T-helper 2 cell (primary cell): ENCODE measurements around the gene DNMT3A.
"Not testable (repeated sequence)": the region's sequence is repeated elsewhere in the genome, so short reads cannot be mapped to it uniquely, and the experiment has no call there.

Experiments used
- DNase-seq, 5 experiments: peaks; one replicate each; pipeline versions ENCODE4 v3.0.0 to v3.0.0-alpha.2; 2012 to 2022

Gene DNMT3A

DNA sequence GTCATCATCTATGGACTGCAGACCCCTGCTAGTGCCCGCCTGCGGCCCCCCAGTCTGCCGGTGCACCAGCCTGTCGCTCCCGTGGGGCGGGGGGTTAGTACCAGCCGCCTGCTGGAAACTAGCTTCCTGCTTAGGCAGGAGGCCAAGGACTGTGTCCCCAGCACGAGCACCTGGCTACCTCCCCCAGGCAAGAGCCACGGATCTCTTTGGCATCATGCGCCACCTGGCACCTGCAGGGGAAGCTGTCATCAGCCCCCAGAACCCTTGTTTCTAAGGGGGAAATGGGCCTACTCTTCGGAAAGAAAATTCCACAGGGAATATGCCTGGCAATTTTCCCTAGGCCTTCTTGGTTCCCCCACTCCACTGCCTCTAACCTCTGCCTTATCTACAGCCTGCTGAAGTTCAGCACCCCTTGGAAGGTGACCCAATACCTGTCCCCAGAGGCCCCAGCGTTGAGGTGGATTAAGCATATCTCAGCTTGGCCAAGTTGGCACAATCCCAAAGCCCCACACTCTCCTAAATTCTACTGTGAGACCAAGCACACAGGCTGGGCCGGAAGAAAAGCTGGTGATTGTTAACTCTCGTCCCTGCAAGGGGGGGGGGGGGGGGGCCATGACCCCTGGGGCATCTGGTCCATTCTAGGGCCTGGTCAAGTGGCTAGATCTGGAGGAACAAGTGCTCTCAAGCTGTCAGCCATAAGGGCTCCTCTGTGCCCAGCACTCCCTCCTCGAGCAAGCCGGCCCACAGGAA lies 111.4 kb downstream of the DNMT3A start:
- DNase-seq = no peak

DNA sequence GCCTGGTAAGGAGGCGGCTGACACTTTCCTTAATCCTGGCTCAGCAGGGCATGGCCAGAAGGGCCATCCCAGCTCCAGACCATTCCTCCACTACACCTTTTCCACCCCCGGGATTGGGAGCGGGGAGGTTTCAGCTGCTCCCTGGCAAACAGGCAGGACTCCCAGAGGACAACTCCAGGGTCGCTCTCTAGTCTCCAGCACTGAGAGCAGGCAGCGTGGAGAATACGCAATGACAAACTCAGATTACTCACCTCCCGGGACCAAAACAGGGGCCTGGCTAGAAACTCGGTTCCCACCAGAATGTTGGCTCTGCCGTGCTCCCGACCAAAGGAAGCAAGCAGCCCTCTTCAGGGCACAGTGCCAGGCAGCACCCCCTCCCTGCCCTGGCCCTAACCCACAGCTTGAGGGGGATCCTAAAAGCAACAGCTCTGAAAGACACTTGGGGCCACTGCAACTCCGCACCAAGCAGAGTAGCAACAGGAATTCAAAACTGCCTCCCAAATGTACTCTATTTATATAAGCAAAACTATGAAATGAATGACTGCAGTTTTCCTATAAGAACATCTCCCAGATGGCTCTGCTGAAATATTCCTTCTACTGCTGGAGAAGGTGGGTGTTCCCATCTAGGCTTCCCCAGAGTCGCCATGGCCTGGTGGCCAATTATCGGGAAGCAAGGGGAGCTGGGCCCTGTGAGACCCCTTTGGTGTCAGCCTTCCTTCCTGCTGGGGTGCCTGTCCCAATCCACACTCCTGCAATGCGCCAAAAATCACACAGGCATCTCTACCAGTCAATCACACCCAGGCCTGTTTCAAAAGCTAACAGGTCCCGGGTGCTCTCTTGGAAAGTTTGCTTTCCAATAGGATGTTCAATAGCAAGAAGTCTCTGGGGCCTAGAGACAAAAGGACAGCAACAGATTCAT lies 112.2 kb downstream of the DNMT3A start:
- DNase-seq = no peak

DNA sequence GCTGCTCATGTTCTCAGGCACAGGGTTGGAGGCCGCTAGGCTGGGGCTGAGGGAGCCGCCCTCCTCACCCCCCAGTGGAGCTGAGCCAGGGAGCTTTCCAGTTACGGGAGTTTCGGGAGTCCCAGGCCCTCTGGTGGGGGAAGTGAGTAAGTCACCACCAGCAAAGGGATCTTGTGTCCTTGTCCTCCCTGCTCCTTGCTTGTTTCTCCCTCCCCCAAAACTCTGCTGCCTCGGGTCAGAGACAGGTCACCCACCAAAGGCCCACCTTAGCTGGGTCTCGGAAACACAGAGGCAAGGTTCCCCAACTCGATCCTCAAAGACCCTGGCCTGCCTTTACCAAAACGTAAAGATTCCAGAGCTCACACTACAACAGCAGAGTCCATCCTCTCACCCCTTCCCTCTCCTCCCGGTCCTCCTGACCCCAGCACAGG lies 112.9 kb downstream of the DNMT3A start:
- peak in 1 of 5 experiments; percentile 24 for DNase-seq

DNA sequence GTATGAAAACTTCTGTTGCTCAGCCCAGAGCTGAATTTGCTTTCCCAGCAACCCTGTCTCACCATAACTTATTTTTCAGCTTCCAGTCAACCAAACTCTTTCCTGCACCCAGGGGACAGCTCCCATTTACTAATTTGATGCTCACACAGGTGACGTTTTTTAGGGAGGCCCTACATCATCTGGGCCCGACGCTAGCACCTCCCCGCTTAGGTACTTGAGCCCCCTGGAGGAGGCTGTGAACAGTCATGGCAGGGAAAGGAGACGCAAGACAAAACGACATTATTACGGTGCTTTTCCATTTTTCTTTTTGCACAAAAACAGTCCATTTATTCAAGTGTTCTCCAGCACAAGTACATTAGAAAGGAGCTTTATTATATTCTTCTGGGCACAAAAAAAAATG lies 114.1 kb downstream of the DNMT3A start:
- DNase-seq = no peak

DNA sequence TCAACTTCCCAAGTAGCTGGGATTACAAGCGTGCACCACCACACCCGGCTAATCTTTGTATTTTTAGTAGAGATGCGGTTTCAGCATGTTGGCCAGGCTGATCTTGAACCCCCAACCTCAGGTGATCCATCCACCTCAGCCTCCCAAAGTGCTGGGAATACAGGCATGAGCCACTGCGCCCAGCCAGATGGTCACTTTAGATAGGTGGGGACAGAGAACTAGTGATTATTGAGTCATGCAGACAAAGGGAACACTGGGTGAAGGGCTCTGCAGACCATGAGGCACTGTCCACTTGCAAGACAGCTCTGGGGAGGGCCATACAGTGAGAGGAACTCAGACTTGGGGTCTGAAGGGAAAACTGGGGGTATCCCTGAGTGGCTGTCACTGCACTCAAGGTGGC lies 114.9 kb downstream of the DNMT3A start:
- no peak for DNase-seq

DNA sequence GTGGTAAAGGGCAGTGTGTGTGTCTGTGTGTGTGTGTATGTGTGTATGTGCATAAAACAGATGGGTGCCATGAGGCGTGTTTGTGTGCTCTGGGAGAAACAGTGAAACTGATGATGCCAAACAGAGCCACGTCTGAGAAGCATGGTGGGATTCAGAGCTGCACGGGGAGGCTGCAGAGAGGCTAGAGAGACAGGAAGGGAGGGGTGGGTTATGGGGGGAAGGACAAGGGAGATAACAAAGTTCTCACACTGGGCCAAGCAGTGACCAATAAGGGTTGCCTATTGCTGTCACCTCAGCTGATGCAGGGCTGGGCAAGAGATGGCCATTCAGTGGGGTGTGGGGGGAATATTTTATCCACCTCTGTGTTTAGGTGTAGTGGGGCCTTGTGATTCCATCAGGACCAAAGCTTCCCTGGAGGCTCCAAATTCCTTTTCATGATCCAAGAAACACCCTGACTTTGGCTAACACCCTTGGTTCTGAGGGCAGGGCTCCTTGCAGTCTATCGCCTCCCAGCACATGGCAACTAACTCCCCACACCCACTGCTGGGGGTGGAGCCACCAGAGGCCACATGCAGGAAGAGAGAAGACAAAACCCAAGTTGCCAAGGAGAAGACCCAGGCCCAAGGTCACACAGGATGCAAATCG lies 119.1 kb downstream of the DNMT3A start:
- DNase-seq = no peak

DNA sequence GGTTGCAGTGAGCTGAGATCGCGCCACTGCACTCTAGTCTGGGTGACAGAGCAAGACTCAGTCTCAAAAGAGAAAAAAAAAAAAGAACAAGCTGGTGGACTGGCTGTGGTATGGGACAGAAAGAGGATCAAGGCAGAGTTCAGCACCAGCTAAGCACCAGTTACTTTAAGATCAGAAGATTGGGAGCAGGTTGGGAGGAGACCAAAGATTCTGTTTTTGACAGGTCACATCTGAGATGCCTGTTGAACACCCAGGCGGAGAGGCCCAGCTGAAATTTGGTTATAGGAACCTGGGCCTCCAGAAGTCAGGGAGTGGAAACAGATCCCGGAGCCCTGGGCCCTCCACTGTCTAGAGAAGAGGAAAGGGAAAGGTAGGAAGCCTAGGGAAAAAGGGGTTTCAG lies 120.1 kb downstream of the DNMT3A start:
- no peak for DNase-seq

DNA sequence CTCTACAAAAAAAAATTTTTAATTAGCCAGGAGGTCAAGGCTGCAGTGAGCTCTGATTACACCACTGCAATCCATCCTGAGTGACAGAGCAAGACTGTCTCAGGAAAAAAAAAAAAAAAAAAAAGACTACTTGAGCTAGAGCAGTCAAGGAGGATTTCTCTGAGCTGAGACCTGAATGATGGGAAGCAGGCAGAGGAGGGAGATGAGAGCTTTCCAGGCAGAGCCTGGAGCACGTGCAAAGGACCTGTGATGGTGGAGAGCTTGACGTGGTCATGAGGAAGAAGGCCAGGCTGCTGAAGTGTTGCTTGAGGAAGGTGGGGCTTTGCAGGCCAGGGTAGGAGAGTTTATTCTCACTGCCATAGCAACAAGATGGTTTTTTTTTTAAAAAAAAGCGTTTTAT lies 121.4 kb downstream of the DNMT3A start:
- no peak for DNase-seq

DNA sequence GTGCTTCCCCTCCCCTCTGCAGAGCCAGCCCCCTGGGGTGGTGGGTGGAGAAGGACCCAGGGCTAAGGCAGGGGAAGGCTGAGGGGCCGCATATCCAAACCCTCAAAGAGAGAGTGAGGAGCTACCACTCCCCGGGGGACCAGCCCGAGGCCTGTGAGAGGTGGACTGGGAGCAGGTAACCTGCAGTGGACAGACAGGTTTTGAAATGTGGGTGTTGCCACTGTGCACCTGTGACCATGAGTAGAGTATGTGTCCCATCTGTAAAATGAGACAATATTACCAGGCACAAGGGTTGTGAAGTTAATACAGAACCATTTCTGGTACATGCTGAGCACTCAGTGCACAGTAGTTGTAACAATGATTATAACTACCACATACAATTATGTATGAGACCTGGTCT lies 122.1 kb downstream of the DNMT3A start:
- no peak for DNase-seq

DNA sequence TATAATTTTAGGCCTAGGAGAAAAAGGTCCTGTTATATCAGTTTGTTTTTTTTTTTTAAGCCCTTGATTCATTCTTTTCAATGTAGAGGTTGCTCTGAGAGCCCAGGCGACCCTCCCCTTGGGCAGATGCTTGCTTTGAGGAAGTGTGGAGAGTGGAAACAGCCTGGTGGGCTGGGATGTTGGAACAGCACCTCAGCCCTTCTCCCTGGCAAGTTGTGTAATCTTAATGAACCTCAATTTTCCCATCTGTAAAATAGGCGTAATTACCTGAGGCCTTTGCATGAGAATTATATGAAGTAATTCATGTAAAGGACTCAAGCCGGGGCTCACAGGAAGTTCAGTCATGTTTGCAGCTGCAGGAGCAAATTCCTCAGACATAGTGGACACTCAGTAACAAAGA lies 123.6 kb downstream of the DNMT3A start:
- DNase-seq = no peak

DNA sequence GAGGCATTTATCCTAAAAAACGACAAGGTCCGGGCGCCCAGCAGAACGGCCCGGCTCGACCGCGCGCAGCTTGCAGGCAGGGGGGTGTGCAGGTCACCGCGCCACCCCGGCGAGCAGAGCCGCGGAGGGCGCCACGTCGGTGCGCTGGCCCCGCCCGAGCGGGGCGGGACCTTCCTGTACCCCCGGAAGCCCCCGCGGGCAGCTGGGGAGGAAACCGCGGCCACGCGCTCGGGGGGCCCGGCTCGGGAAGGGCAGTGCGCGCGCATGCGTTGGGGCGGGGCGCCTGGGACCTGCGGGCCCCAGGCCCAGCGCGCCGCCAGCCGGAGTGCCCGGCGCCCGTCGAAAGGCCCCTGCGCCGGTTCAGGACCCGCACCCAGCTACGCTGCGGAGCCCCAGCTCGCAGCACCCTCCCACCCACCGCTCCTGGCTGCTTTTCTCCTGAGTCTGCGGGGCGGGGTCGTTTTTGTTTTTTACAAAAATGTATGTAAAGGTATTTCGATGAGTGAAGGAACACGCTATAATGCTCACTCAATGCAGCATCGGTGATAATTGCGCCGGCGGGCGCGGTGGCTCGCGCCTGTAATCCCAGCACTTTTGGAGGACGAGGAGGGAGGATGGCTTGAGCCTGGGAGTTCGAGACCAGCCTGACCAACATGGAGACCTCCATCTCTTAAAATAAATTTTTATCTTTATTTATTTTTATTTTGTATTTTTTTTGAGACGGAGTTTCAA lies 125.6 kb downstream of the DNMT3A start:
- DNase-seq = peak; percentile 67 to 93 (median 80)

DNA sequence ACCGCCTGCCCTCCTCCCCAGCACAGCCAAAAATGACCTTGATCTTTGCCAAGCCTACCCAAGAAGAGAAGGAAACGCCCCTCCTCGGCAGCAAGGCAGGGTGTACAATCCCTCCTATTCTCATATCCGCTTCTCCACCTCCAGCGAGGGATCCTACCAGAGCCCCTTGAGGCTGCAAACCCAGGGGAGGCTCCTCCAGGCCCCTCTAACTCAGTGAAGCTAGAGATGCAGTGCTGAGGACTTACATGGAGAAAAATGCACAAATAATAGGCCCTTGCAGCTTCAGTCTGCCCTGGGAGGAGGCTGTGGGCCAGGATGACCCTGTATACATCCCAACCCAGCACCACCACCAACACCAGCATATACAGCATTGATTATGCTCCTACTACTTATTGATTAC lies 126.5 kb downstream of the DNMT3A start:
- DNase-seq = no peak

DNA sequence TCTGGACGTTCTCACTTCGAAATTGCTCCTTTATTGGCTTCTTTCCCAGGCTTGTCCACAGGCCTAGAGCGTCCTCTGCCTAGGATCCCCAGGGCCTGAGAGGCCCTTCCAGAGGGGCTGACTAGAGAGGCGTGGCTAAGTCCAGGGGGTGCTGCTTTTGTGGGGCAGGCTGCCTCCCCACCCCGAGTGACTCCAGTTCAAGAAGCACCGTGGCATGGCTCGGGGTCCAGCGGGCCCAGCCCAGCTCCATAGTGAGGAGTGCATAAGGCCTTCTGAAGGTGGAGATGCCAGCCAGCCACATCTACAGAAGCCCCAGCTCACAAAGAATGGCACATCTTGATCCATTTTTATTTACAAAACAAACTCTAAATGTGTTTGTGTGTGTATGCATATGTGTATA lies 128.5 kb downstream of the DNMT3A start:
- DNase-seq = no peak

DNA sequence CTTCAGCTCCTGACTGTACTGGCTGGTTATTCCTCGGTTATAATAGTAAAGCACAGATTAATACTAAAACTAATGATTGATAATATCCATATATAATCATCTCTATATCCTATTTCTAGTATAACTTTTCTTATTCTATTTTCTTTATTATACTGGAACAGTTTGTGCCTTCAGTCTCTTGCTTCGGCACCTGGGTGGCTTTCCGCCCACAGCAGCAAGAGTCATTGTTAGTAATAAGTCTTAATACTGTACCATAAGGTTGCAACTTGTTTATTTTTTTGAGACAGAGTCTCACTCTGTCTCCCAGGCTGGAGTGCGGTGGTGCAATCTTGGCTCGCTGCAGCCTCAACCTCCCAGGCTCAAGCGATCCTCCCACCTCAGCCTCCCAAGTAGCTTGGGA lies 130.8 kb downstream of the DNMT3A start:
- not testable (repeated sequence) for DNase-seq

DNA sequence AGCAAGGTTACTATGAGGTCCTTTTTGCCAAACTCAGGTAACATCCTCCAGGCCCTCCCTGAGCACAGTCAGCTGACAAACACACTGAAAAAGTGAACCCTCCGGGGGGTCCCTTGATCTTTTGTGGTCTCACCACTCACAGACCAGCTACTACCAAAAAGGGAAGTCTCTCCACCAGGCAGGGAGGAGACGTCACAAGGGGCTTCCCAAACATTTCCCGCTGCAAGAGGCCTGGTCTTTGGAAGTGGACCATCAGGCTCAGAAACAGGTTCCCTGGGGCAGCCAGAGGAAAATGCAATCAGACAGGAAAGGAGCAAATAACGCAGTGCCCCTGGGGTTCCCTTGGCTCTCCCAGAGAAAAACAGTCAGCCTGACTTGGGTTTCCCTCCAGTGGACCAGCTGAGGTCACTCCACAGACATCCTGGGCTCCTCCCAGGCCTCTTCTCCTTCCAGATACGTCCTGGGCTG lies 134.6 kb downstream of the DNMT3A start:
- DNase-seq = no peak

DNA sequence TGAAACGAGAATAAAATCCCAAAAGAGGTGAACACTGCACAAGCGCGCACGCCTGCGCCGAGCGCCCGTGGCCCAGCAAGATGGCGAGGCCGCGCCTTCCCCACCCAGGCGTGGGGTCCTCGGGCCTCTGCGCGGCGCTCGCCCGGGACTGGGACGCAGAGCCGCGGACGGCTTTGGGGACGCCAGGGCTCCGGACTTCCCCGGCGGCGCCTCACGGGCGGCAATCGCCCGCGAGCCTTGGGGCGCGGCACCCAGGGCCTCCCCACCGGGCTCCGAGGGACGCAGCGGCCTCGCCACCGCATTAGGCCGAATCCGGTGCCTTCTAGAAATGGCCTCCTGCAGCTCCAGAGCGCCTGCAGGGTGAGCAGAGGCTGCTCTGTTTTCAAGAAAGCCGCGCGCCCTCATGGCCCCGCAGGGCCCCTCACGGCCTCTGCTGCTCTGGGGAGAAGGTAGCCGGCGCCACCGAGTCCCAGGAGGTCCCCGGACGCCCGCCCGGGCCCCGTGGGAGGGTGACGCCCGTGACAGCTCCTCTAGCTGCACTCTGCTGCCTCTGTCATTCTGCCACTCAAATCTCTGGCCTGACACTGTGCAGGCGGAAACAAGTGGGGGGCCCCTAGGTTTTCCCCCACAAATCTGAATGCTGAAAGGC lies 137.4 kb downstream of the DNMT3A start:
- peak in 1 of 5 experiments; percentile 28 for DNase-seq

DNA sequence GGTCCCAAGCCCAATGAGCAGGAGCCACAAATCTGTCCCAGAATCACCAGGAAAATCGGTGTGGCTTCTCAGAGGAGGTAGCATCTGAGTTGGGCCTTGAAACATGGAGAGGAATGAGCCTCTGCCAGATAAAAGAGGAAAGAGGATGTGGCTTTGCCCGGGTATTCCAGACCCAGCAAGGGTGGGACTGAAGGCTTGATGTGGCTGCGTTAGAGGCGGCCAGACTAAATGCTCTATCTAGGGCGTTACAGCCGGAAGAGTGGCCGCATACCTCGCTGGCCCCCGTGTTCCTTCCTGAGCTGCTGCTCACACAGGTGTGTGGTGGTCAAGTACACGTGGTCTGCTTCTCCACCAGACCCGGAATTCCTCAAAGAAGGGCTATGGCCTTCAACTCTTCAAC lies 139.4 kb downstream of the DNMT3A start:
- DNase-seq = no peak

DNA sequence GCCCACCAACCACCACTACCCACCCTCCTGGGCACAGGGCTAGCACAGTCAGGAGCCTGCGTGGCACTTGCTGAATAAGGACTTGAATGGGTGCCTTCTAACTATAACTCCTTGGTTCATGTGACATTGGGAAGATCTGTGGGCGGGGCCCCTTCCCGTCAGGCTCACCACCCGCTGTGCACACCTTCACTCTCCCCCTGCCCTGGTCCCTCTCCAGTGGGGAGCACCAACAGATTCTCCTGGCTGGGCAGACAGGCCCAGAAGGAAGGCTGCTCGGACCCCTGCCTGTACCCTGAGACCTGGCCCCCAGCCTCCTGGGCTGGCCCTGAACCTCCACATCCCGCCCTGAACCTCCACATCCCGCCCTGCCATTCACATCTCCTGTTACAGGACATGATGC lies 139.9 kb downstream of the DNMT3A start:
- DNase-seq = no peak

DNA sequence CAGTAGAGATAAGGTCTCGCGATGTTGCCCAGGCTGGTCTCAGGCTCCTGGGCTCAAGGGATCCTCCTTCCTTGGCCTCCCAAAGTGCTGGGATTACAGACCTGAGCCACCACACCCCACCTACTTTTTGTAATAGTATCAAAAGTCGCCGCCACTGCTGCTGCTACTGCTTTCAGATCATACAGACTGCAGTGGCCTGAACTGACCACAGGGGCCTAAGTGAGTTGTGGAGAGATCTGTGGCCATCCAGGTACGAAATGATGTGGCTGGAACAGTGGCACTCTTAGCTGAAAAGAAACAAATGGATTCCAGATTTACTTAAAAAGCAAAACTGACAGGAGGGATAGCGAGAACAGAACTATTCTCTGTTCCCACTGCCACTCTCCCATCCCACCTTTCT lies 140.5 kb downstream of the DNMT3A start:
- DNase-seq = no peak

DNA sequence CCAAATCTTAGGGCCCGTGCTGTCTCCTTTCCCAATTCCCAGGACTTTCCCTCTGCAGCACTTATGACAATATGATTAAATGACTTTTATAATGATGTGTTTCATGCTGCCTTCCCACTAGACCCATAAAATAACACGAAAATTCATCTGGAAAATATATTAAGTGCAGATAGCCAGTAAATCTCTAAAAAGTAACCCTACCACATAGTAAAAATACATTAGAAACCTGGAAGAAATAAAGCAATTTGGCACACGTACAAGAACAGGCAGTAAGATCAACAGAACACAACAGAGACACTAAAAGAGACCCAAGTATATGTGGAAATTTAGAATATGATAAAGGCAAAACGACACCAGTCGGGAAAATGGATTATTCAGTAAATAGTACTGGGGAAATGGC lies 143.1 kb downstream of the DNMT3A start:
- no peak for DNase-seq

DNA sequence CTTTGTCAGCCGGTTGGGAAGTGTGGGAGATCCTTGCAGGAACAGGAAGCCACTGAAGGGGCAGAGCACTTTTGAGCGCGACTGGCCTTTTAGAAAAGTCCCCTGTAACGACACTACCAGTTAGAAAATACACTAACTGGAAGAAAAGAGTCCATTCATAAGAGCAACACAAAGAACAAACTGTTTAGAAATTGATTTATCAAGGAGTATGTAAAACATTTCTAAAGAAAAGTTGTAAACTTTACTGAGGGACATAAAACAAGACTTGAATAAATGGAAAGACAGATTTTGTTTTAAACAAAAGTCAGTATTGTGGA lies 143.6 kb downstream of the DNMT3A start:
- no peak for DNase-seq
